Hepatocyte (in vitro differentiated cells): ENCODE measurements around the gene LENG8.

Source experiments
- EZH2 ChIP-seq: fragments of 200-600 bp; sonication (generic); IDR thresholded peaks from 2 replicates; pipeline ENCODE4 v1.6.1; 2016; ENCODE audit warnings: antibody characterized with exemption, mild to moderate bottlenecking, borderline replicate concordance
- EZH2phosphoT487 ChIP-seq: fragments of 200-600 bp; sonication (generic); IDR thresholded peaks from one replicate; pipeline ENCODE4 v1.6.1; 2018; ENCODE audit warnings: antibody characterized with exemption, mild to moderate bottlenecking, low read depth, moderate library complexity; ENCODE audit not compliant: unreplicated experiment, severe bottlenecking
- TF ChIP-seq, protein P1 (sequence below): fragments of 200-600 bp; sonication (generic); IDR thresholded peaks from 2 replicates; pipeline ENCODE4 v1.5.1; 2016; ENCODE audit warnings: antibody characterized with exemption, mild to moderate bottlenecking; ENCODE audit not compliant: poor library complexity

DNA sequence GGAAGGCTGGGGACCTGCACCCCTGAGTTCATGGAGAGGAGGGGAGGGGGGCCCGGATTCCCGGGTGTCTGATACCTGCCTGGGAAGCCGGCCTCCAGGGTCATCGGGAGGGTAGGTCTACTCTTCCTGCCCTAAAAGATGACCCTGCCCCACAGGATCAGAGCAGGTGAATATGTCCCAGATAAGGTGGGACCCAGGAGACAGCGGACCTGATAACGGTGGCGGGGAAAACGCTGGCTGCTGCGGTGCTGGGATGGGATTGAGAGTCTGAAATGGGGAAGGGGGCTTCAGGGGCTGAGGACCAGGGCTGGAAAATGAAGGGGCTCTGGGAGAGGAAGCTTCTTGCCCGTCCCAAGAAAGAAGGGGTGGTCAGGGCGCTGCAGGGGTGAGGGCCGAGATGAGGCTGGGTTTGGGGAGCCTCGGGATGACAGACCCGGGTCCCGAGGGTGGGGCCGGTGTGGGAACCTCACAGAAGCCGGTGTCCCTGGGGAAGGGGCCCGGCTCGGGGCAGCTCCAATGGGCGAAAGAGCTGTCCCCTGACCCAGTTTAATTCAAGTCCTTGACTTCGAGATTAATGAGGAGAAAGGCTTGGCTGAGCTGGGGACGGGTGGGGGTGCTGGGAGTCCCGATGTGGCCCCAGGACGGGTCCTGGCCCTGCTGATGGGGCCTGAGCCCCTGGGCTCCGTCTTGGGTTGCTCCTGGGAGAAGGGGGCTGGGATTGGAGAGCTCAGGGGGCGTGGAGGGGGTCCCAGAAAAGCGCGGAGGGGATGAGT, 32.9 kb upstream of the LENG8 start:
- TF ChIP-seq, protein P1, sequence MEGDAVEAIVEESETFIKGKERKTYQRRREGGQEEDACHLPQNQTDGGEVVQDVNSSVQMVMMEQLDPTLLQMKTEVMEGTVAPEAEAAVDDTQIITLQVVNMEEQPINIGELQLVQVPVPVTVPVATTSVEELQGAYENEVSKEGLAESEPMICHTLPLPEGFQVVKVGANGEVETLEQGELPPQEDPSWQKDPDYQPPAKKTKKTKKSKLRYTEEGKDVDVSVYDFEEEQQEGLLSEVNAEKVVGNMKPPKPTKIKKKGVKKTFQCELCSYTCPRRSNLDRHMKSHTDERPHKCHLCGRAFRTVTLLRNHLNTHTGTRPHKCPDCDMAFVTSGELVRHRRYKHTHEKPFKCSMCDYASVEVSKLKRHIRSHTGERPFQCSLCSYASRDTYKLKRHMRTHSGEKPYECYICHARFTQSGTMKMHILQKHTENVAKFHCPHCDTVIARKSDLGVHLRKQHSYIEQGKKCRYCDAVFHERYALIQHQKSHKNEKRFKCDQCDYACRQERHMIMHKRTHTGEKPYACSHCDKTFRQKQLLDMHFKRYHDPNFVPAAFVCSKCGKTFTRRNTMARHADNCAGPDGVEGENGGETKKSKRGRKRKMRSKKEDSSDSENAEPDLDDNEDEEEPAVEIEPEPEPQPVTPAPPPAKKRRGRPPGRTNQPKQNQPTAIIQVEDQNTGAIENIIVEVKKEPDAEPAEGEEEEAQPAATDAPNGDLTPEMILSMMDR: no peak
- TF ChIP-seq EZH2phosphoT487 (no peak), EZH2 (no peak)
